Stimulated activated CD8-positive, alpha-beta memory T cell treated with anti-CD3 and anti-CD28 coated beads, Interleukin-7, amount 100 ng/mL, for 24 hours (primary cell): ENCODE data around the gene PRR5.
A peak's percentile ranks its signal among the peaks of the same experiment; 100 is the strongest.
"Not testable (repeated sequence)": the region's sequence is repeated elsewhere in the genome, so short reads cannot be mapped to it uniquely, and the experiment has no call there.

Experiments used
- DNase-seq: peaks from one replicate; pipeline ENCODE4 v3.0.0-alpha.2; 2020; ENCODE audit warnings: low read depth

Gene PRR5

DNA sequence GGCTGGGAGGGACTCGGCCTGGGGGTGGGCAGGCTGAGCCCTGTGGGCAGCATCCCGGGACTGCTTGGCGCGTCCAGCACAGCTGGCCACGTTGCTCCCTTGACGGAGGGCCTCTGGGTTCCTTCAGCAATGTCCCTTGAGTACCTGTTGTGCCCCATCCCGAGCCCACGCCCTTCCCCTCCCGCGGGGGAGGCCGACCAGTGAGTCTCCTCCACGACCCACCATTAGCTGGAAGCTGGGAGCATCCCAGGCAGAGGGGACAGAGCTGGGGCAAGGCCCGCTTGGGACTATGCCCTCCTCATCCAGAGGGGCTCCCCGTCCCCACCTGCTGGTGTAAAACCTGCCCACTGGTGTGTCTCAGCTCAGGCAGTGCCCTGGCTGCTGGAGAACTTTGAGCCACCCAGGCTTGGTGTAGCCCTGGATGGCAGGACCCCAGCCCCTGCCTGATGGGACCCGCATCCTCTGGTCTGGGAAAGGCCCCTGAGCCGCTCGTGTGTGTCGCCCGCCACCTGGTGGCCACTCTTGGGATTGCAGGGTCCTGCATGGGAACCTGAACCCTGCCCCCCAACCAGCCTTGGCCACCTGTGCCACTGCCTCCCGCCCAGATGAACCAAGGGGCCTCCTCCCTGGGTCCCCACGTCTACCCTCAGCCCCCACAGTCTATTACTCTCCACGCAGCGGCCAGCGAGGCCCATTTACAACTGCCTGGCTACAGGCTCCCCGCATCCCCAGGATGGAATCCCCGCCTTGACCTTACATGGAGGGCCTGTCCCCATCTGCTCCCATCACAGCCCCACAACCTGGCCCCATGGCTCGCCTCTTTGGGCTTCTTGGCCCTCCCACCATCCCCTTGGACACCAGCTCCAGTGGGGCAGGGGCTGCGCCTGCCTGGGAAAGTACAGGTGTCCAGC is 33.8 kb downstream of the PRR5 start:
- DNase-seq: peak; percentile 83

DNA sequence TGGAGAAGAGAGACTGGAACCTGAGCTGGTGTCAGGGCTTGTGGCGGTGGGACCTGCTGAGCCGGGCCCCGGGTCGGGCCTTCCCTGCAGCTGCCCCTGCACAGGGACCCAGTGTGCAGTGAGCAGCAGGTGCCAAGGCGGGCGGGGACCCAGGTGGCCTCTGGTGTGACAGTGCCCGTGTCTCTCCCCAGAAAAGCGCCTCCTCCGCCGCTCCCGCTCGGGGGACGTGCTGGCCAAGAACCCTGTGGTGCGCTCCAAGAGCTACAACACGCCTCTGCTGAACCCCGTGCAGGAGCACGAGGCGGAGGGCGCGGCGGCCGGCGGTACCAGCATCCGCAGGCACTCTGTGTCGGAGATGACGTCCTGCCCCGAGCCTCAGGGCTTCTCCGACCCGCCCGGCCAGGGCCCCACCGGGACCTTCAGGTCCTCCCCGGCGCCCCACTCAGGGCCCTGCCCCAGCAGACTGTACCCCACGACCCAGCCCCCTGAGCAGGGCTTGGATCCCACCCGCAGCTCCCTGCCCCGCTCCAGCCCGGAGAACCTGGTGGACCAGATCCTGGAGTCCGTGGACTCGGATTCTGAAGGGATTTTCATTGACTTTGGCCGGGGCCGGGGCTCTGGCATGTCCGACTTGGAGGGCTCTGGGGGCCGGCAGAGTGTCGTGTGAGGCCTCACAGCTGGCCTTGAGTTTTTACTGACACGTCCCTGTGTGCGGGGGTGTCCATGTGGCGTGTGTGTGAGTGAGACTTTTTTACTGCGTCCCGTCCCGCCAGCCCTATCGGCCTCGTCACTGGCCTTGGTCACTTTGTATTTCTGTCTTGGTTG is 34.8 kb downstream of the PRR5 start:
- DNase-seq: no peak

DNA sequence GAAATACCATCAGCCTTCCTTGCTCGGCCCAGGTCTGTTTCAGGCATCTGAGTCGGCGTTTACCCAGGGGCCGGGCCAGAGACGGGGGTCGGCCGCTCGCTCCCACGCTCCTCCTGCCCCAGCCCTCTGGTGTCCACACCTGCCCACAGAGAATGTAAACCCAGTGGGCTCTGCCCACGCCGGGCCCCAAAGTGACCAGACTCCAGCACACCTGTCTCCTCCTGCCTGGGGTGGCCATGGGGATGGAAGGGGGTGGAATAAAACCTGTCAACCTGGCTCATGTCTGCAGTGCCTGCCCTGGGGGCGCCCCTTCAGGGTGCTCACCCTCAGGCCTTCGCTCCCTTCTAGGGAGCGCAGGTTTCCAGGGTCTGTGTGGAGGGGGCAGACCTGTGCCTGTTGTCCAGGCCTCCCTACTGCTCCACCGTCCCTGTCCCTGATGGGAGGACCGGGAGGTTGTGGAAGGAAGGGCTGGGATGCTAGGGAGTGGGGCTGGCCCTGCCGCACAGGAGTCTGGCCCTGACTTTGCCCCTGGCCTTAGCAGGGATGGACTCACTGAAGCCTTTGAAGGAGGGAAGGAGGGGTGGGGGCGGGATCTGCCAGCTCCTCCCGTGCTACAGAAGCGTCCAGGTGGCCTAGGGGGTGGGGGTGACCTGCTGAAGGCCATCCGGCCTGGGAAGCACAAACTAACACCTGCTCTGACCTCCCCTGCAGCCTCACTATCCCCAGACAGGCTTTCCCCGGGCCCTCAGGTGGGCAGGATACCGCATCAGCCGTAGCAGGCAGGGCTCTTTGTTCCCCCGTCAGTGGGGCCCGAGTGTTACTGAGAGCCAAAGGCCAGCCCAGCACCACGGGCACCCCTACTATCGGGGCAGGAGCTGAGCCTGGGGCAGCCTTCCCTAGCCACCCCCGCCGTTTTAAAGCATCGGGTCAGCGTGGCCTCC is 35.7 kb downstream of the PRR5 start:
- no peak for DNase-seq

DNA sequence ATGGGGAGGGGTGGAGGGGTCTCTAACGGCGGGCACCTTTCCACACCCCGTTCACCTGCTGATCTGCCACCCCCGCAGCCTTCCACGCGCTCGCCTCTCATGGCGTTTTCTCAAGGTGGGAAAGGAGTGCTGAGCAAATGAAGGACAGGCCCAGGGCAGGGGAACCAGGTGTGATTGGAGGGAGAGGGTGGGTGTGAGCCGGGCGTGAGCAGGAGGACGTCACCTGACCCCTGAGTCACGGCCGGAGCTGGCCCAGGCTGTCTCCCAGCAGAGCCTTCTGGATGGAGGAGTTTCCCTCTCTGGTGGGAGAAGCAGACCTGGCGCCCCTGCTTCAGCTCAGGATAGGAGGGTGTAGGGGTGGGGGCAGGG is 36.3 kb downstream of the PRR5 start:
- DNase-seq: no peak

DNA sequence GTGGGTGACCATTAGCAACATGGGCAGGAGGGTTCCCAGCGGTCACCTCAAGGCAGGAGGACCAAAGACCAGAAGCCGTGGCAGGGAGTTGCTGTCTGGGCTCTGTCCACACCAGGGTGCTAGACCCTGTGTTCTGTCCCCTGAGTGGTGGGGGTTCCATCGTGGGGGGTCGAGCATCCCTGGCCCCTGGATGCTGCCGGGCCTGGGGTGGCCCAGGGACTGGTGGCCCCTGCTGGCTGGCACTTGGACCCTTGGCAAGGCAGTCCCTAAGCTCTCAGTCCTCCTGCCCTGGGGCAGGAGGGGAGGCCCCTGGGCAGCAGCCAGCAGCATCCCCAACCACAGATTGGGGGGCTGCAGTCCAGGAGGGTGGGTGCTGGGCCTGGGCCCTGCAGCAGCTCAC is 37.0 kb downstream of the PRR5 start:
- no peak for DNase-seq

DNA sequence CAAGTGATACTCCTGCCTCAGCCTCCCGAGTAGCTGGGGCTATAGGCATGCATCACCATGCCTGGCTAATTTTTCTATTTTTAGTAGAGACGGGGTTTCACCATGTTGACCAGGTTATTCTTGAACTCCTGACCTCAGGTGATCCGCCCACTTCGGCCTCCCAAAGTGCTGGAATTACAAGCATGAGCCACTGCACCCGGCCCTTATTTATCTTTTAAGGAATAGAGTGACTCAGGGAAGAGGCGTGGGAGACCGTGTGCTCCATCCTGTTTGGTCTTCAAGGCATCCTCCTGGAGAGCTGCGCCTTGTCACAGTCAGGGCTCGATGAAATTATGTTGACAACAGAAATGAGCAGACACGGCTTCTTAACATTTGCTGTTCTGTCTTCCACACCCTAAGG is 37.7 kb downstream of the PRR5 start:
- not testable (repeated sequence) for DNase-seq

DNA sequence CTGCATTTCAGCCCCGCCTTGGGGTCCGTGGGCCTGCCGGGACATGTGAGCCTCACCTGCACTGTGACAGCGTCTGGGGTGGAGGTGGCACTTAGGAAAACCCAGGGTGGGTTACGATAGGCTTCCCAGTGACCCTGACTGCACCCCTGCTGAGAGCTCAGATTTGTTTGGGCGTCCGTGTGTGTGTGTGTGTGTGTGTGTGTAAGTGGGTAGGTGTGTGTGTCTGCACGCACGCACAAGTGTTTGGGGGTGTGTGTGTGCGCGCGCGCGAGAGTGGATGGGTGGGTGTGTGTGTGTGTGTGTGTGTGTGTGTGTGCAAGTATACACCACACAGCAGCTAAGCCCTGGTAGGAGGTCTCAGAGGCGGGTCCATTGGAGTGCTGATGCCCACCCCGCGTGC is 38.3 kb downstream of the PRR5 start:
- DNase-seq: no peak

DNA sequence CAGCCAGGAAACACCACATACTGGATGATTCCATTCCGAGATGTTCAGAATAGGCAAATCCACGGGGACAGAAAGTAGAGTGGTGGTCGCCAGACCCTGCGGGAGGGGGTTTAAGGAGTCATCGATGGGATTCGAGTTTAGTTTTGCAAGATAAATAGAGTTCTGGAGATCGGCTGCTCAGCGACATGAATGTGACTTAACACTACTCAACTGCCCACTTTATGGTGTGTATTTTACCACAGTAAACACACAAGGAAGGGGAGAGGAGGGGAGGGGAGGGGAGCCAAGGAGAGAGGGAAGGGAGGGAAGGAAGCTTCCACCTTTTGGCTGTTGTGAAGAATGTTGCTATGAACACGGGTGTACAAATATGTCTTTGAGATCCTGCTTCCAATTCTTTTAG is 39.9 kb downstream of the PRR5 start:
- no peak for DNase-seq

DNA sequence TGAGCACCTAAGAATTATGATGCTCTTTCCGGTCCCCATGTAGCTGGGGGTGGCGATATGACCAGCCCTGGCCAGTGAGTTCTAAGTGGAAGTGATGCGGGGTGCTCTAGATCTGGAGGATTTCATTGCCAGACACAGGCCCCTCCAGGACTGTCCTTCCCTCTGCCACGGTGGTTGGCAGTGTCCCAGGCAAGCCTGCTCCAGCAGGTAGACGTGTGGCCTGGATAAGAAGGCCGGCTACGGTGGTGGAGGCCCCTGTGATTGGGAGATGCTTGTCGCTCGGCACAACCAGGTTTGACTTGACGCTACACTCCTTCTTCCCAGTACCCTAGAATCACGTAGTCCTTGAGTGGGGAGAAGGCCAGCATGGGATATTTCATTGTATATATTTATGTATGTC is 41.2 kb downstream of the PRR5 start:
- no peak for DNase-seq

DNA sequence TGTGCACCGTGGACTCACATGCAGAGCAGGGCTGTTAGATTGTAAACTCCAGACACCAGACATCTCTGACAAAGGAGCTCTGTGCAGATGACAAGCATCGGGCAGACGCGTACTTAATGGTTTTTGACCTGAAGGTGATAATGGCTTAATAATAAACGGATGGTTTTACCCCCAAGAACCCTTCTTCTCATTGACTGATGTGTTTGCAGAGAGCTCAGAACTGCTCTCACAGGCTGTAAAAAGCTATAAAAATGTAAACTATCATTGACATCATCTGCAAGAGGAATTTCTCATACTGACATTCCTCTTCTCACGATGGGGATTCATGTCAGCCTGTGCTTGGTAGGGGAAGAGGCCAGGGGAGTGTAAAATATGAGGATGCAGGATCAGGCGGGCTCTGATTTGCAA is 41.8 kb downstream of the PRR5 start:
- DNase-seq: no peak

DNA sequence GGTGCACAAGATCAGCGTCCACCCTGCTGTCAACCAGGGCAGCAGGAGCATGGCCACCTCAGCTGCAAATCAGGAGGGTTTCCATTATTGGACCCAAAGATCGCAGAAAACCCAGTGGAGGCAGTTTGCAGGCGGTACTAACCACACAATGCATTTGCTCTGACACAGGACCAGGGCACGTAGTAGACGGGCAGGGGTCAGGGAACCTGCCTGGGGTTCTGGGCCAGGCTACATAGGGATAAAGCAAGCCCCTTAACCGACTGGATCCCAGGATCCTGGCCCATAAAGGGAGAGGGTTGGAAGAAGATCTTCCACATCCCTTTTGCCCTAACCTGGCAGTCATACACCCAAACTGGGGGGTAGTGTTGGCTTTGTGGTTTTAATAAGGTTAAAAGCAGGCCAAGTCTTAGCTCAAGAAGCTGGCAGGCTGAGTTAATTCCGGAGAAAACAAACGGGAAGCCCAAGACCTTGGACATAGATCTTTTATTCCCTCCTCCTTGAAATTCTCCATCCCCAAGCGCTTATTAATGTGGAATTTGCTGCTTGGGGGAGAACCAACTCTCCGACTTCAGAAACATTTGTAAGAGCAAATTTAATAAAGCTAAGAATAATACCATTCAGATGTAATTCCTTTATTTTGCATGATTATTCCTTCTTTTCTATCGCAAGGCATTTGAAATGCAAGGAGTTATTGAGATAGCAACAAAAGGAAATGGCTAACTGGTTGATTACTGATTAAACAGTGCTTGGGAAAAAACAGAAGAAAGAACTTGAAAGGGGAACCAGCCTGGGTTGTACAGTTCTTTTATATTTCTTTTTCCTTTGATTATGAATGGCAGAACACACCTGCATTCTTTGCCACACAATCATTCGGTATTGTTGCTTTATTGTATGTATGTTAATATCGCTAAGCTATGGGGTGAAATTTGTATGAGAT is 44.1 kb downstream of the PRR5 start:
- DNase-seq: no peak

DNA sequence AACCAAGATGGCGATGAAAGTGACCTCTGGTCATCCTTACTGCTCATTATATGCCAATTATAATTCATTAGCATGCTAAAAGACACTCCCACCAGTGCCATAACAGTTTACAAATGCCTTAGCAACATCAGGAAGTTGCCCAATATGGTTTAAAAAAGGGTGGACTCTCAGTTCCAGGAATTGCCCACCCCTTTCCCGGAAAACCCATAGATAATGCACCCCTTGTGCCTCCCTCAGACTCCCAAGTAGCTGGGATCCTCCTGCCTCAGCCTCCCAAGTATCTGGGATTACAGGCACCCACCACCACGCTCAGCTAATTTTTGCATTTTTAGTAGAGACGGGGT is 45.8 kb downstream of the PRR5 start:
- DNase-seq: not testable (repeated sequence)

DNA sequence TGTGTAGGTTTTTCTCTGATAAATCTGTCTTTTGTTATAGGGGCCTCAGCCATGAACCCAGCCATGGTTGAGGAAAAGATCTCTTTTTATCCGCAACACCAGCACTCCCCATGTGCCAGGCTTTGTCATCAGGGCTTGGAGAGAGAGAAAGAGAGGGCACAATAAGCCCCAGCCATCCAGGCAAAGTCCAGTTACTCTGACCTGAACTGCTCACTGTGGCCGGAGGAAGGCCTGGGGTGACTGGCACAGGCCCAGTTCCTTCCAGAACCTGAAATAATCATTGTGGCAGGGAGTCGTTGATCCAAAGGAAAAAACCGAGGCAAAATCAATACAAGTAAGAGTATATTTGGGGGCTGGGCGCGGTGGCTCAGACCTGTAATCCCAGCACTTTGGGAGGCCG is 46.5 kb downstream of the PRR5 start:
- no peak for DNase-seq

DNA sequence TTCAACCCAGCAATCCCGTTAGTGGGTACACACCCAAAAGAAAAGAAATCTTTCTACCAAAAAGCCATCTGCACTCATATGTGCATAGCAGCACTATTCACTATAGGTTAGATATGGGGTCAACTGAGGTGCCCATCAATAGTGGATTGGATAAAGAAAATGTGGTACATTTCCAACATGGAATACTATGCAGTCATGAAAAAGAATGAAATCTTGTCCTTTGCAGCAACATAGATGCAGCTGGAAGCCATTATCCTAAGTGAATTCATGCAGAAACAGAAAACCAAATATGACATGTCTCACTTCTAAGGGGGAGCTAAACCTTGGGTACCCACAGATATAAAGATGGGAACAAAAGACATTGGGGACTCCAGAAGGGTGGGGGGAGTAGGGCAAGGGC is 48.5 kb downstream of the PRR5 start:
- no peak for DNase-seq

DNA sequence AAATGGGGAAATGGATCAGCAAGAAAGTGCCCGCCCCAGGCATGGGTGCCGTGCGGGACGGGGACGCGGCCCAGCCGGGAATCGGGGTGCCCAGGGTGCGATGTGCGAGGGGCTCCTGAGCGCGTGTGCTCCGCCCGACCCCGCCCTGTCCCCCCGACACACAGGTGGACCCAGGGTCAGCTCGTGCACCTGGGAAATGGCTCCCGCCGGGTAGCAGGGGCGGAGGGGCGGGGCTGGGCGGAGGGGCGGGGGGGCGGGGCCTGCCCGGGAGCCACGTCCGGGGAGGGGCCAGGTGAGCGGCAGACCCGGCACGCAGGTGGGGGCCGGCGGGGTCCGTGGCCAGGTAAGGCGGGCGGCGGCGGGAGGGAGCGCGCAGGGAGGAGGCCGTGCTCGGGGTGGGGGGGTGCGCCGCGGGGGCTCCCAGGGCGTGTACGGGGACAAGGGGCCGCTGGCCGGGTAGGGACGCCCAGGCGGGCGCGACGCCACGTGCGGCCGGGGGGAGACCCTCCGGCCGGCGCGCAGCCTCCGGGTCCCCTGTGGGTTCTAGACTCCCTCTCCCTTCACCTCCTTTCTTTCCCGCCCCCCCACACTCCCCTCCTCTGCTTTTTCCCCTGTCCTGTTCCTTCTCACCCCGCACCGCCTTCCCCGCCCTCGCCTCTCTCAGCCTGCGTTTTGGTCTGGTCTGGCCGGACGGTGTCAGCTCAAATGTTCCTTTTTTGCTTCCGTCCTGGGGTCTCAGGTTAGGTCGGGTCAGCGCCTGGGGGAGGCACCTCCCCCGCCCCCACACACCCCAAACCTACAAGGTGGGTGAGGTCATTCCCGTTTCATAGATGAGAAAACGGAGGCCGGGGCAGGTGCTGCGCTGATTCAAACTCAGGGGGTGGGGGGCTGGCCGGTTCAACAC is 50.5 kb downstream of the PRR5 start, which contains the start of gene ARHGAP8:
ARHGAP8 (plus strand) TSS at position 291 of the 904 bp plus-strand sequence. CDS start 33,953 bp downstream, outside the sequence.
- no peak for DNase-seq

DNA sequence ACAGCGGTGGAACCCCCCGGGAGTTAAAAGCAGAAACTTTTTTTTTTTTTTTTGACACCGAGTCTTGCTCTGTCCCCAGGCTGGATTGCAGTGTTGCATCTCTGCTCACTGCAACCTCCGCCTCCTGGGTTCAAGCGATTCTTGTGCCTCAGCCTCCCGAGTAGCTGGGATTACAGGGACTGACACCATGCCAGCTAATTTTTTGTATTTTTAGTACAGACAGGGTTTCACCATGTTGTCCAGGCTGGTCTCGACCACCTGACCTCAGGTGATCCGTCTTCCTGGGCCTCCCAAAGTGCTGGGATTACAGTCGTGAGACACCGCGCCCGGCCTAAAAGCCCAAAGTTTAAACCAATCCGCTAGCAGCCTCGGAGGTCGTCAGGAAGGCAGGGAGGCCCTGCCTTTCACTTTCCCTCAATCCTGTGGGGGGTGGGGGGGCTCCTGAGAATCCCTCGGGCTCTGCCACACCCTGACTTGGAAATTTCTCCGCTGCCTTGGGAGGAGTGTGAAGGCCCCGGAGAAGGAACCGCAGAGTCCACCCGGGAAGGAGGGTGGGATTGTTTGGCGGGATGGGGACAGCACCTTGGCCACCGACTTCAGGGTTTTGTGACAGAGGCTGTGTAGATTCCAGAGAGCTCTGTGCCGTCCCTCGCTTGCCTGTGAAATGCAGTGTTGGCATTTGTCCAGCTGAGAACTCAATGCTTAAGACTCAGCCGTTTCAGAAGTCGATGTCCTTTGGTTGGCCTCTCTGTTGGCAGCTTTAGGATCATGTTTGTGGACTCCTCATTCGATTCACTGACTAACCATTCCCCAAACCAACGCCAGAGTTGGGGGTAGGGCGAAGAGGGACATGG is 51.4 kb downstream of the PRR5 start:
- no peak for DNase-seq

DNA sequence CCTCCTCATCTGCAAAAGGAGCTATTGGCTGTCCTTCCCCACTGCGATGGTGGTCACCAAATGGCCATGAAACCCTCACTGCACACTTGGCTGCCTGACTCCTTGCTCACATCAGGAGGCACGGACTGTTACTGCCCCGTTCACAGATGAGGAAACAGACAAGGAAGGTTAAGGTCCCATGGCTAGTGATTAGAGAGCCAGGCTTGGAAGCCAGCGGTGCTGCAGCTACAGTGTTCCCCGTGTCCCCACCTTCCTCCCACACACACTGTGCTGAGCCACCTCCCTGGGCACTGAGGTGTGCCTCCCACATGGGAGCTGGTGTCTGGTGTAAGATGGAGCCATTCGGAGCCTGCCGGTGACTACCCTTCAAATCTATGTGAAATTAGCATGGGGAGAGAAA is 53.0 kb downstream of the PRR5 start:
- no peak for DNase-seq

DNA sequence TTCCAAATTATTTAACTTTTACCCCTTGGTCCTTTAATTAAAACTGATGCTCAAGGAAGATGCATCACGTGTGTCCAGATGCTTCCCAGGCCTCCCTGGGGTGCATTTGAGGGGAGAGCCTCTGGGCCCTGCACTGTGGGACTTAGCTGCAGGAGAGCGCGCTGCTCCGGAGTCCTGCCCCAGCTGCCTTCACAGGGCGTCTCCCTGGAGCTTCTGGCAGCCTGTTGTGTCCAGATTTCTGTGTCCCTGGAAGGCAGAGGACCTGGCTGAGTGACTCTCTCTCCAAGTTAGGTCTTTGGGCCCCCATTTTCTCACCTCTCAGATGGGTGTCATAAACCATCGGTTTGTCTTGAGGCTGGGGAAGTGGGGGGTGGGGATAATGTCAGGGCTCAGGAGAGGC is 53.4 kb downstream of the PRR5 start:
- no peak for DNase-seq

DNA sequence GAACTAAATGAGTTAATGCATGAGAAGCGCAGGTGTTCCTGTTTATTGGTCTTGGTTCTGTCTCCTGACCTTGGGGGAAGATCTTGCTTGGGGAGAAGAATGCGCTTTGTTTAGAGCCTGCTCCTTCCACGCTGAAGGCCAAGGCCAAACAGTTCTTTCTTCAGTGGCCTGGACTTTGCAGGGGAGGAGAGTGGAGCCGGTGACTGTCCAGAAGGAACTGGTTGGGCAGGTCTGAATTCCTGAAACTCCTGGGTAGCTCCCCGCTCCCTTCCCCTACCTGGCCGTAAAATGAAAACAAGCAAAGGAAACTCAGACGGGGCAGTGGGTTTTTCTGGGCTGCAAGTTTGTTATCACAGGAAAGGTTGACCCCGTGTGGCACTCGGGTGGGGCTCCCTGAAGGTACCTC is 54.0 kb downstream of the PRR5 start:
- DNase-seq: no peak
